Mesenchymal stem cell (in vitro differentiated cells and primary cell): ENCODE measurements around the gene SIRT6.

Source experiments
- DNase-seq: peaks from one replicate; pipeline ENCODE4 v3.0.0-alpha.2; 2013
- H2AFZ ChIP-seq: one replicate; pipeline ENCODE4 v1.6.1; 2013; ENCODE audit warnings: low read depth, mild to moderate bottlenecking, control low read depth, inconsistent platforms, low read length, moderate library complexity
- H2AK5ac ChIP-seq: 2 replicates; pipeline ENCODE4 v1.6.1; 2013; ENCODE audit warnings: low read length, moderate library complexity, mild to moderate bottlenecking, inconsistent platforms; ENCODE audit not compliant: severe bottlenecking
- H2BK120ac ChIP-seq: one replicate; pipeline ENCODE4 v1.6.1; 2013; ENCODE audit warnings: low read depth, mild to moderate bottlenecking, inconsistent platforms, low read length, moderate library complexity
- H2BK12ac ChIP-seq, 2 experiments: one replicate each; pipeline ENCODE4 v1.6.1; 2013; ENCODE audit warnings: inconsistent platforms in 2 of 2, low read length in 2 of 2, mild to moderate bottlenecking in 2 of 2, moderate library complexity in 2 of 2, control low read depth in 1 of 2
- H2BK15ac ChIP-seq: one replicate; pipeline ENCODE4 v1.6.1; 2013; ENCODE audit warnings: mild to moderate bottlenecking, low read depth, inconsistent platforms; ENCODE audit not compliant: poor library complexity, severe bottlenecking
- H2BK5ac ChIP-seq: 2 replicates; pipeline ENCODE4 v1.6.1; 2013; ENCODE audit warnings: low read depth, mild to moderate bottlenecking, low read length, control low read depth, inconsistent platforms; ENCODE audit not compliant: poor library complexity, severe bottlenecking
- H3K14ac ChIP-seq, 2 experiments: one replicate each; pipeline ENCODE4 v1.6.1; 2013; ENCODE audit warnings: inconsistent platforms in 2 of 2, low read length in 2 of 2, control low read depth in 1 of 2, mild to moderate bottlenecking in 1 of 2, moderate library complexity in 1 of 2
- H3K18ac ChIP-seq, 2 experiments: one replicate each; pipeline ENCODE4 v1.6.1; 2013; ENCODE audit warnings: inconsistent platforms in 2 of 2, low read length in 2 of 2, control low read depth in 1 of 2, low read depth in 1 of 2, mild to moderate bottlenecking in 1 of 2
- H3K23ac ChIP-seq, 2 experiments: one replicate each; pipeline ENCODE4 v1.6.1; 2013; ENCODE audit warnings: inconsistent platforms in 2 of 2, low read length in 2 of 2, mild to moderate bottlenecking in 2 of 2, moderate library complexity in 2 of 2, control low read depth in 1 of 2
- H3K27ac ChIP-seq: 2 replicates; pipeline ENCODE4 v1.5.1; 2013; ENCODE audit warnings: mild to moderate bottlenecking, moderate library complexity, low read length, control low read depth, inconsistent platforms; ENCODE audit not compliant: poor library complexity, severe bottlenecking
- H3K27me3 ChIP-seq, 2 experiments: 2 replicates each; pipeline versions ENCODE4 v1.6.1 to v1.7.0; 2013; ENCODE audit warnings: low read length in 2 of 2, mild to moderate bottlenecking in 2 of 2, moderate library complexity in 2 of 2, control low read depth in 1 of 2, inconsistent platforms in 1 of 2; ENCODE audit not compliant: control insufficient read depth in 1 of 2, insufficient read depth in 1 of 2
- H3K36me3 ChIP-seq, 2 experiments: 2 replicates each; pipeline versions ENCODE4 v1.6.1 to v1.7.0; 2013; ENCODE audit warnings: low read length in 2 of 2, control low read depth in 1 of 2, inconsistent platforms in 1 of 2, low read depth in 1 of 2, mild to moderate bottlenecking in 1 of 2; ENCODE audit not compliant: insufficient read depth in 2 of 2, control insufficient read depth in 1 of 2
- H3K4ac ChIP-seq, 2 experiments: one replicate each; pipeline ENCODE4 v1.6.1; 2013; ENCODE audit warnings: inconsistent platforms in 2 of 2, low read length in 2 of 2, mild to moderate bottlenecking in 2 of 2, moderate library complexity in 2 of 2, control low read depth in 1 of 2, low read depth in 1 of 2
- H3K4me1 ChIP-seq: 2 replicates; pipeline ENCODE4 v1.6.1; 2013; ENCODE audit warnings: low read depth, low read length, control low read depth; ENCODE audit not compliant: control insufficient read depth, insufficient read depth
- H3K4me2 ChIP-seq: 2 replicates; pipeline ENCODE4 v1.6.1; 2013; ENCODE audit warnings: low read length, mild to moderate bottlenecking, inconsistent platforms; ENCODE audit not compliant: poor library complexity, severe bottlenecking
- H3K4me3 ChIP-seq, 2 experiments: 2 replicates each; pipeline versions ENCODE4 v1.5.1 to v1.7.0; 2013; ENCODE audit warnings: low read length in 2 of 2, mild to moderate bottlenecking in 2 of 2, control low read depth in 1 of 2, low read depth in 1 of 2; ENCODE audit not compliant: insufficient read depth in 1 of 2
- H3K79me1 ChIP-seq: replicated peaks from 2 replicates; pipeline ENCODE4 v1.6.1; 2013; ENCODE audit warnings: mild to moderate bottlenecking, control low read depth, low read length, inconsistent platforms; ENCODE audit not compliant: poor library complexity, severe bottlenecking
- H3K9ac ChIP-seq: 2 replicates; pipeline ENCODE4 v1.7.0; 2013; ENCODE audit warnings: mild to moderate bottlenecking, low read length, moderate library complexity
- H3K9me3 ChIP-seq: 2 replicates; pipeline ENCODE4 v1.7.0; 2013; ENCODE audit warnings: mild to moderate bottlenecking, low read length; ENCODE audit not compliant: control insufficient read depth
- H4K8ac ChIP-seq: one replicate; pipeline ENCODE4 v1.6.1; 2013; ENCODE audit warnings: inconsistent platforms, mild to moderate bottlenecking, low read length, moderate library complexity
- H4K91ac ChIP-seq: one replicate; pipeline ENCODE4 v1.6.1; 2013; ENCODE audit warnings: mild to moderate bottlenecking, low read length, inconsistent platforms
- WGBS: methylation state at CpG from one replicate; pipeline ENCODE4 v1.1.7; 2013; ENCODE audit warnings: mixed read lengths; 5-methylcytosine and 5-hydroxymethylcytosine counted together

Gene SIRT6

GRCh38 chr19:4185413-4186086 is 3.2 kb upstream of the SIRT6 start:
- no peak overlapping the region for H4K91ac ChIP-seq
- H3K4me1 ChIP-seq, result peaks cover 20% of the 10 kb centered on the region
- no peak overlapping the region for H2BK5ac ChIP-seq
- H3K27ac ChIP-seq, result no peak overlapping the region
- H4K8ac ChIP-seq, result no peak overlapping the region
- no peak overlapping the region for H3K4ac ChIP-seq
- H2BK12ac ChIP-seq, result no peak overlapping the region
- no peaks in the 10 kb centered on the region for H3K9me3 ChIP-seq
- no peak overlapping the region for H2AK5ac ChIP-seq
- peaks cover 2 to 5% of the 10 kb centered on the region in 2 experiments for H3K36me3 ChIP-seq
- H3K4me2 ChIP-seq, result no peak overlapping the region
- H3K14ac ChIP-seq, result no peak overlapping the region
- no peak overlapping the region for H3K4me3 ChIP-seq
- WGBS, result 76% methylated on average over 9 of the region's 9 CpGs
- no peak for DNase-seq
- H3K23ac ChIP-seq, result no peak overlapping the region
- H3K27me3 ChIP-seq, result no peaks in the 10 kb centered on the region
- H2AFZ ChIP-seq, result no peak overlapping the region
- H2BK120ac ChIP-seq, result no peak overlapping the region
- H3K9ac ChIP-seq, result no peak overlapping the region
- peaks cover 13% of the 10 kb centered on the region for H3K79me1 ChIP-seq
- no peak overlapping the region for H3K18ac ChIP-seq
- H2BK15ac ChIP-seq, result no peak overlapping the region

DNA sequence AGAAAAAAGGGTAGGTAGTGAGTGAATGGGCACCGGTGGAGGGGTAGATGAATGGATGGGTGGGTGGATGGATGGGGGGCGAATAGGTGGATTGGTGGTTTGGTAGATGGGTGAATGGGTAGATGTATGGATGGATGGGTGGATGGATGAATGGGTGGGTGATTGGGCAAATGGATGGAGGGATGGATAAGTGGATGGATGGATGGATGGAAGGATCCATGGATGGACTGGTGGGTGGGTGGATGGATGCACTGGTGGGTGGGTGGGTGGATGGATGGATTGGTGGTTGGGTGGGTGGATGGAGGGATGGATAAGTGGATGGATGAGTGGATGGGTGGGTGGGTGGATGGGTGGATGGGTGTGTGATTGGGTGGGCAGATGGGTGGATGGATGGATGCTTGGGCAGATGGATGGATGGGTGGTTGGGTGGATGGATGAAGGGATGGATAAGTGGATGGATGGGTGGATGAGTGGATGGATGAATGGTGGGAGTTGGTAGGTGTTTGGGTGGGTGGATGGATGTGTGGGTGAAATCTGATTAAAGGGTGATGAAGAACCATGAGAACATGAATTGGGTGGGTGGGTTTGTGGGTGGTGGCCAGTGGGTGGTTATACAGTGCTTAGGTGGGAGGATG is 2.5 kb upstream of the SIRT6 start:
- no peak overlapping the region for H2AFZ ChIP-seq
- H3K9ac ChIP-seq, result no peak overlapping the region
- no peak overlapping the region for H2BK120ac ChIP-seq
- H2BK5ac ChIP-seq, result no peak overlapping the region
- H3K27me3 ChIP-seq, result no peaks in the 10 kb centered on the region
- H4K91ac ChIP-seq, result no peak overlapping the region
- no peak overlapping the region for H3K4me2 ChIP-seq
- H2BK12ac ChIP-seq, result no peak overlapping the region
- H3K79me1 ChIP-seq, result peaks cover 17% of the 10 kb centered on the region
- H3K18ac ChIP-seq, result no peak overlapping the region
- no peak overlapping the region for H2AK5ac ChIP-seq
- peaks cover 10 to 13% of the 10 kb centered on the region in 2 experiments for H3K36me3 ChIP-seq
- H4K8ac ChIP-seq, result no peak overlapping the region
- H3K4me1 ChIP-seq, result peaks cover 21% of the 10 kb centered on the region
- 82% methylated on average over 2 of the region's 2 CpGs for WGBS
- H3K4ac ChIP-seq, result no peak overlapping the region
- H3K4me3 ChIP-seq, result no peak overlapping the region
- H3K14ac ChIP-seq, result no peak overlapping the region
- no peak overlapping the region for H3K23ac ChIP-seq
- no peak for DNase-seq
- H3K9me3 ChIP-seq, result no peaks in the 10 kb centered on the region
- no peak overlapping the region for H2BK15ac ChIP-seq
- H3K27ac ChIP-seq, result no peak overlapping the region

DNA sequence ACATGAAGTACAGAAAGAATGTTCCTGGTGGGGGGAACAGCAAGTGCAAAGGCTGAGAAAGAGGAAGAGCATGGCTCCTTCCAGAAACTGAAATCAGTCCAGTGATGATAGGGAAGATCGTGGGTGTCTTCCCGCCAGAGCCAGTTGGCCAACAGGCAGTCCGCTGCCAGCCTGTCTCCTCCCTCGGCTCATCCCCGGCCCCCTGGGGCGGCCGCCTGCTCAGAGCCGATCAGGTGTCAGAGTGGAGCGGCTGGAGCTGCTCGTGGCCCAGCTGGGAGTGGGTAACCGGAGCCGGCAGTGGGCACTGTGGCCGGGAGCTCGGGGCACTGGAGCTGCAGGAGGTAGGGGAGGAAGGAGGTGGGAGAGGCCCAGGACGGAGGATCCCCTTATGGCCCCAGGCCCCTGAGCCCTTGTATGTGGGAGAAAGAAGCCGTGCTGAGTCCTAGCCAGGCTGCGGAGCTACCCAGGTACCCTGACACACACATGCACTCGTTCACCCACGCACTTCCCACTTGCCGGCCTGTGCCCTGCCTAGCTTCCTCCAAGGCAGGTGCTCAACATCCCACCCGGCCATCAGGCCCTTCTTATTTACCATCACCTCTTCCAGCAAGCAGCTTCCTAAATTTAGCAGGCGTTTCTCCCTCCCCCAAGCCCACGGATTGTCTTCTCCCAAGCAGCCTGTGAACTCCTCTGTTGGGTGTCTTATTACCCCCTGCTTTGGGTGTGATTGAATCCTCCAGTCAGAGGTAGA is 1.8 kb upstream of the SIRT6 start:
- Histone ChIP-seq H4K91ac (no peak overlapping the region), H3K36me3 (peaks cover 17 to 18% of the 10 kb centered on the region in 2 experiments), H2AK5ac (no peak overlapping the region), H2BK5ac (no peak overlapping the region), H2BK12ac (peak overlapping the region in 1 of 2 experiments; percentile 23), H3K9ac (no peak overlapping the region), H3K27ac (no peak overlapping the region), H3K23ac (peak overlapping the region in 1 of 2 experiments; percentile 29), H3K18ac (no peak overlapping the region), H4K8ac (no peak overlapping the region), H3K79me1 (peaks cover 20% of the 10 kb centered on the region), H3K4me2 (no peak overlapping the region), H3K4ac (no peak overlapping the region), H3K27me3 (no peaks in the 10 kb centered on the region), H3K4me1 (peaks cover 21% of the 10 kb centered on the region), H3K9me3 (no peaks in the 10 kb centered on the region), H2BK120ac (no peak overlapping the region), H3K4me3 (no peak overlapping the region), H3K14ac (no peak overlapping the region), H2BK15ac (no peak overlapping the region), H2AFZ (no peak overlapping the region)
- DNase-seq, result no peak
- WGBS, result 62% methylated on average over 19 of the region's 23 CpGs

DNA sequence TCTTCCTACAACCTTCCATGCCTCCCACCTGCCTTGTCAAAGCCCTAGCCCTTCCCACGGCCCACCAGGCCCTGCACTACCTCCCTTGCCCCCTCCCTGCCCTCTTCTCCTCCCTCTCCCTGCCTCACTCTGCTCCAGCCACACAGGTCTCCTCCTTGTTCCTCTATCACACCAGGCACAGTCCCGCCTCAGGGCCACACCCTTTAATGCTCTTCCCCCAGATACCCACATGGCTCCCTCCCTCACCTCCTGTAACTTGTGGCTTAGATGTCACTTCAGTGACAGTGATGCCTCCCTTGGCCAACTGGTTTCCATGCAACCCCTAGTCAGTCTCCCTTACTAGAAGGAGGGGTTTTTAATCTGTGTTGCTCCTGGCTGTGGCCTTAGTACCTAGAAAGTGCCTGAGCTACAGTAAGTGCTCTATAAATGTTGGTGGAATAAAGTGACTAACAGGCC is 1.3 kb downstream of the SIRT6 start:
- Histone ChIP-seq H3K23ac (no peak overlapping the region), H4K91ac (no peak overlapping the region), H3K4me1 (peaks cover 17% of the 10 kb centered on the region), H3K27ac (no peak overlapping the region), H3K27me3 (no peaks in the 10 kb centered on the region), H2AK5ac (no peak overlapping the region), H4K8ac (no peak overlapping the region), H3K14ac (no peak overlapping the region), H3K4ac (no peak overlapping the region), H3K9me3 (no peaks in the 10 kb centered on the region), H2AFZ (no peak overlapping the region), H2BK12ac (no peak overlapping the region), H3K79me1 (peaks cover 23% of the 10 kb centered on the region), H3K36me3 (peaks cover 32 to 42% of the 10 kb centered on the region in 2 experiments), H3K4me2 (no peak overlapping the region), H3K9ac (peak overlapping the region; percentile 97), H2BK120ac (no peak overlapping the region), H3K4me3 (peak overlapping the region in 1 of 2 experiments; percentile 100), H2BK15ac (no peak overlapping the region), H2BK5ac (no peak overlapping the region), H3K18ac (no peak overlapping the region)
- 99% methylated on average over 2 of the region's 2 CpGs for WGBS
- no peak for DNase-seq
